Astrocyte of the cerebellum (primary cell): ENCODE measurements around the gene PRR14L.
"Not testable (repeated sequence)": the region's sequence is repeated elsewhere in the genome, so short reads cannot be mapped to it uniquely, and the experiment has no call there.

Experiments used
- DNase-seq: peaks from one replicate; pipeline ENCODE4 v3.0.0-alpha.2; 2011; ENCODE audit warnings: low read depth
- H3K4me3 ChIP-seq: 2 replicates; pipeline ENCODE4 v1.5.1; 2011; ENCODE audit warnings: mild to moderate bottlenecking, low read depth, low read length, moderate library complexity
- CTCF ChIP-seq: IDR thresholded peaks from 2 replicates; pipeline ENCODE4 v1.5.1; 2012; ENCODE audit warnings: low read length, low read depth, moderate library complexity, mild to moderate bottlenecking; ENCODE audit errors: missing control alignments
- in situ Hi-C: cut with HindIII; loops from 2 replicates; pipeline ENCODE4 v1.10.0; 2017; ENCODE audit warnings: low sequenced_read_pairs

Gene PRR14L

GRCh38 chr22:31764785-31765184, 14.9 kb upstream of the PRR14L start:
- no peak for DNase-seq
- in situ Hi-C loops, result no loop called here
- H3K4me3 ChIP-seq, result no peak overlapping the region
- TF ChIP-seq CTCF, result no peak

DNA sequence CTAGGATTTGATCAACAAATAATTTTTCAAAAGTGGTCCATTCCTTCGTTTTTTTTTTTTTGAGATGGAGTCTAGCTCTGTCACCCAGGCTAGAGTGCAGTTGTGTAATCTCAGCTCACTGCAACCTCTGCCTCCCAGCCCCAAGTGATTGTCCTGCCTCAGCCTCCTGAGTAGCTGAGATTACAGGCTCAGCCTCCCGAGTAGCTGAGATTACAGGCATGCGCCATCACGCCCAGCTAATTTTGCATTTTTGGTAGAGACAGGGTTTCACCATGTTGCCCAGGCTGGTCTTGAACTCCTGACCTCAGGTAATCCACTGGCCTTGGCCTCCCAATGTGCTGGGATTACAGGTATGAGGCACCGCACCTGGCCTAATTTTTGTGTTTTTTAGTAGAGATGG, 8.9 kb upstream of the PRR14L start:
- DNase-seq, in situ Hi-C loops, H3K4me3 ChIP-seq: not testable (repeated sequence)

GRCh38 chr22:31757265-31757664, 7.3 kb upstream of the PRR14L start:
- H3K4me3 ChIP-seq, result no peak overlapping the region
- no peak for TF ChIP-seq CTCF
- DNase-seq, result no peak
- in situ Hi-C loops, result no loop called here

DNA sequence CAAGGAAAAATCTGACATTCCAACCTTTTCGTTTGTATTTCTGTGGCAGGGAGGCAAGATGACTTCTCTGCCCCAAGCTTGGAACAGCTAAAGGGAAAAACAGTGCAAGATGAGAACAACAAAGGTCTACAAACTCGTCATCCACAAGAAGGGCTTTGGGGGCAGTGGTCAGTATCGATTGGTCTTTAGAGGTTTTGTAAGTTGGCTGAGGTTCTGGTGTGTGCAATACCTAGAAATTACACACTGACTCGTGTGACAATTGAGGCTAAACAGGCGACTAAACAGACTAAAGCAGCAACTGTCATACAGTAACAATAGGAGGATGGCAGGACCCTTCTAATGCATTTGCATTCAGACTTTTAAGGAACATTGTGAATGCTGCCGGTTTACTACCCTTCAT, 4.9 kb upstream of the PRR14L start:
- no peak for TF ChIP-seq CTCF
- H3K4me3 ChIP-seq, result peak overlapping the region; percentile 62
- in situ Hi-C loops, result no loop called here
- no peak for DNase-seq

DNA sequence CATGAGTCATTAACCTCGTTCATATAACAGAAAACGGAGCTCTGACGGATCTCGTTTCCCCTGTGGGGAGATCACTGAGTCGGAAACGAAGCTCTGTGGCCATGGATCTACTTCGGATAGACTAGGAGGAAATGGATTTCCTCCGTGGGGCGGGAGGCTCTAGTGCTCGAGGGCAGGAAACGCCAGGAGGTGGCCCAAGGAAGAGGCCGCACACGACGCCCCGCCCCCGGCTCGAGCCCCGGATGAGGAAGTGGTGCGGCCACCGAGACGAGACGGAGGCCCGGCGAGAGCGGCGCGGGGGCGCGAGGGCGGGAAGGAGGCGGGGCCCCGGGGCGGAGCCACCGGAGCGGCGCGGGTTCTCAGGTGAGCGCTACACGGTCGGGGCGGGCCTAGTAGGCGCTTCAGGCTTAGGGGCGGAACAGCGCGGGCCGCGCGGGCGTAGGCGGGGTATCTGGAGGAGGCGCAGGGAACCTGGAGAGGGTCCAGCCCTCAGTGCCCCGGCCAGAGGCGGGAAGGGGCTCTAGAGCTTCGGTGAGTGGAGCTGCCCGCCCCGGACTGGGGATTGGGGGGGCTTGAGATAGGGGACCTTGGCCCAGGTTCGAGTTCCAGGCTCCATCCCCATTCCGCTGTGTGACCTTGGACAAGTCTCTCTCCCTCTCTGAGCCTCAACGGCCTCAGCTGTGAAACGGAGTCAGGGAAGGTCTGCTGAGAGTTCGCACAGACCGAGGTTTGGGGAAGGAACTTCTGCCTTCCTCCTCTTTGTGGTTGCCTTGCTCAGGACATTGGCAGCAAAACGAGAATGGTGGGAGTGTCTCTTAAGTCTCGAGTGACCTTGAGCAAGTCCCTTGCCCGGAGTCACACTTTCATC, 3.9 kb upstream of the PRR14L start, which contains the start of gene DEPDC5:
DEPDC5 (plus strand) TSS at position 386 of the 868 bp plus-strand sequence. CDS start 903 bp downstream, outside the sequence.
- no peak for TF ChIP-seq CTCF
- in situ Hi-C loops, result no loop called here
- peak; percentile 72 for DNase-seq
- peak within 1 kb of the TSS; percentile 62 for H3K4me3 ChIP-seq

- in situ Hi-C loops, result no loop called here
- no peak for DNase-seq
- TF ChIP-seq CTCF, result no peak
- H3K4me3 ChIP-seq, result peak overlapping the region; percentile 62
These were observed 3.2 kb upstream of the PRR14L start for GRCh38 chr22:31753005-31753633.

- TF ChIP-seq CTCF, result no peak
- no peak for DNase-seq
- in situ Hi-C loops, result no loop called here
- H3K4me3 ChIP-seq, result no peak overlapping the region
These were observed 2.3 kb upstream of the PRR14L start for GRCh38 chr22:31752096-31752847.
